NCI-H2107 (cell line): ENCODE measurements around the gene ZNF112.

Experiments
- DNase-seq: peaks from one replicate; lab custom pipeline; 2025; lab: John Stamatoyannopoulos, UW

Gene ZNF112

DNA sequence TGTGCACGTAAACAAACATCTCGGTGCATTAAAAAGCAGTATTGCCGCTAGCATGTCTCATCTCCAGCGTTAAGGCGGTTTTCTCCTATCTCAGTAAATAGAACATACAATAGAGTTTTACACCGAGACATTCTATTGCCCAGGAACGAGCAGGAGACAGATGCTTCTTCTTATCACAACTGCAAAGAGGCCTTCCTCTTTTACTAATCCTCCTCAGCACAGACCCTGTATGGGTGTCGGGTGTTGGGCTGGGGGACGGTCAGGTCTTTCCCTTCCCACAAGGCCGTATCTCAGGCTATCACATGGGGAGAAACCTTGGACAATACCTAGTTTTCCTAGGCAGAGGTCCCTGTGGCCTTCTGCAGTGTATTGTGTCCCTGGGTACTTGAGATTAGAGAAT is 75.6 kb downstream of the ZNF112 start:
- DNase-seq: no peak

DNA sequence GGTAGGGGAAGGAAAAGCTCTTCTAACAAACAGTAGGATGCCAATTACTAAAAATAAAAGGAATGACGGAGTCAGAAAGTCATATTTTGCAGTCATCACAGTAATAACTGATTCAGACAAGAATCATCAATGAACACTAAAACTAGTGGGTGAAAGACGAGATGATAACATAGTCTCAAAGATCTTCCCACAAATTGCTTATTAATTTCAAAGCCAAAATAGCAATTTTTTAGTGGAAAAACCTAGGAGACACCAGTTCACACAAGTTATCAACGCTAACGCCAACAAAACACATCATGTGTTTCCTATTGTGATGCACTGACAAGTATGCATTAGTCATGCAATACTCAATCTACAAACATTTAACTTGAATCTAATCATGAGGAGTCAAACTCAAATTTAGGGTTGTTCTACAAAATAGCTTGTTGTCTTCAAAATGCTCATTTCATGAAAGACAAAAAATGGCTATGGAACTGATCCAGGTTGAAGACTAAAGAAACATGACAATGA is 78.2 kb downstream of the ZNF112 start:
- no peak for DNase-seq

DNA sequence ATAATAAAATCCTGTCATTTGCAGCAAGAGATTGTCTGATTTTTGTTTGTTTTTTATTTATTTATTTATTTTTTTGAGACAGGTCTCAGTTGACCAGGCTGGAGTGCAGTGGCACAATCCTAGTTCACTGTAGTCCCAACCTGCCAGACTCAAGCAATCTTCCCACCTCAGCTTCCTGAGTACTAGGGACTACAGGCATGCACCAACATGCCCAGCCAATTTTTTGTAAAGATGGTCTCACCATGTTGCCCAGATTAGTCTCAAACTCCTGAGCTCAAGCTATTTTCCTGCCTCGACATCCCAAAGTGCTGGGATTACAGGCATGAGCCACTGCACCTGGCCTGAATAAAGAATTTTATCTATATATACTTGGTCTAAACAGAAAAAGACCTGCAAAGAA is 79.1 kb downstream of the ZNF112 start:
- no peak for DNase-seq
